NT2/D1 (cell line): ENCODE data around the gene SLC28A1.

ENCODE experiments used
- SUZ12 ChIP-seq: IDR thresholded peaks from 2 replicates; pipeline ENCODE4 v1.6.1; 2011; ENCODE audit not compliant: insufficient read length, insufficient read depth; ENCODE audit errors: extremely low read depth
- YY1 ChIP-seq: IDR thresholded peaks from 2 replicates; pipeline ENCODE4 v1.6.1; 2011; ENCODE audit not compliant: insufficient read length, insufficient read depth
- ZNF274 ChIP-seq: IDR thresholded peaks from 2 replicates; pipeline ENCODE4 v1.6.1; 2011; ENCODE audit warnings: mild to moderate bottlenecking, low read depth, low read length

DNA sequence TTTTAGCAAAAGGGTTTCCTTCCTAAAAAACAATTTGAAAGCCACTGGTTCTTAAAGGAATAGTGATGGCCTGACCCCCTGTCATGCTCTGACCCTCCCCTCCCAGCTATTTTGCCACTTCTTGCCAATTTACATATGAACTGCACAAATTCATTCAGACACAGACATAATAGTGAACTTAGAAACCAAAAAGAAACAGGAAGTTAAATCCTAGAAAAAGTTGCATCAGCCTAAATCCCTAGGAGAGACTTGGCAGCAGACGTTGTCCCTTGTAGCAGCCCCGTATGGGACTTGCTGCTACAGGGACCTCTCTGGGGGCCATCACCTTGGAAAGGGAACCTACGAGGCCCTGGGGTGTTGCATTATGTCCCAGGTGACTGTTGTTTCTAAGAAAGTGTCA is 82.9 kb downstream of the SLC28A1 start:
- no peak for TF ChIP-seq SUZ12
- no peak for TF ChIP-seq ZNF274
- TF ChIP-seq YY1, result no peak
